GM12872 (cell line): ENCODE measurements around the gene ASTN2.

Experiments
- TF ChIP-seq, protein P1 (sequence below): IDR thresholded peaks from 3 replicates; pipeline ENCODE4 v1.5.1; 2011; ENCODE audit warnings: low read depth, mild to moderate bottlenecking, low read length, moderate library complexity; ENCODE audit not compliant: insufficient read depth

Gene ASTN2

DNA sequence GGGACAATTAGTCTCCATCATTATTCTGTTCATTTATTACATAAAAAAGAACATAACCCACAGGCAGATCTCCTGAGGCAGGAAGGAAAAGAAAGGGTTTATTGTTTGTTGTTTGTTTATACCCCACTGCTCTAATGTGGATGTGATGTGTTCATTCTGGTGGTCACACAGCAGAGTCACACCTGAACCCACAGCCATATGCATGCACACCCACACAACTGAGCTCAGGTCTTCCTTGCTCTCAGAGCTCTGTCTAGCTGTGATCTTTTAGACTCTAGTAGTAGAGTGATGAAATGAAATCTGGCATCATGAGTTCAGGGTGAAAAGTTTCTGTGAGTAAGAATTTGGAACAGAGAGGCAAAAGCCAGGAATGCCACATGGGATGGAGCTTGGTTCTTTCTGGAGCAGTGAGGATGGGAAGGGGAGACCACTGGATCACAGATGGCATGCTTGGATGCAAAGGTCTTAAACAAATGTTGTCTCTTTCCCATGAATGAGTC is 1034.3 kb downstream of the ASTN2 start:
- TF ChIP-seq, protein P1, sequence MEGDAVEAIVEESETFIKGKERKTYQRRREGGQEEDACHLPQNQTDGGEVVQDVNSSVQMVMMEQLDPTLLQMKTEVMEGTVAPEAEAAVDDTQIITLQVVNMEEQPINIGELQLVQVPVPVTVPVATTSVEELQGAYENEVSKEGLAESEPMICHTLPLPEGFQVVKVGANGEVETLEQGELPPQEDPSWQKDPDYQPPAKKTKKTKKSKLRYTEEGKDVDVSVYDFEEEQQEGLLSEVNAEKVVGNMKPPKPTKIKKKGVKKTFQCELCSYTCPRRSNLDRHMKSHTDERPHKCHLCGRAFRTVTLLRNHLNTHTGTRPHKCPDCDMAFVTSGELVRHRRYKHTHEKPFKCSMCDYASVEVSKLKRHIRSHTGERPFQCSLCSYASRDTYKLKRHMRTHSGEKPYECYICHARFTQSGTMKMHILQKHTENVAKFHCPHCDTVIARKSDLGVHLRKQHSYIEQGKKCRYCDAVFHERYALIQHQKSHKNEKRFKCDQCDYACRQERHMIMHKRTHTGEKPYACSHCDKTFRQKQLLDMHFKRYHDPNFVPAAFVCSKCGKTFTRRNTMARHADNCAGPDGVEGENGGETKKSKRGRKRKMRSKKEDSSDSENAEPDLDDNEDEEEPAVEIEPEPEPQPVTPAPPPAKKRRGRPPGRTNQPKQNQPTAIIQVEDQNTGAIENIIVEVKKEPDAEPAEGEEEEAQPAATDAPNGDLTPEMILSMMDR, result no peak

DNA sequence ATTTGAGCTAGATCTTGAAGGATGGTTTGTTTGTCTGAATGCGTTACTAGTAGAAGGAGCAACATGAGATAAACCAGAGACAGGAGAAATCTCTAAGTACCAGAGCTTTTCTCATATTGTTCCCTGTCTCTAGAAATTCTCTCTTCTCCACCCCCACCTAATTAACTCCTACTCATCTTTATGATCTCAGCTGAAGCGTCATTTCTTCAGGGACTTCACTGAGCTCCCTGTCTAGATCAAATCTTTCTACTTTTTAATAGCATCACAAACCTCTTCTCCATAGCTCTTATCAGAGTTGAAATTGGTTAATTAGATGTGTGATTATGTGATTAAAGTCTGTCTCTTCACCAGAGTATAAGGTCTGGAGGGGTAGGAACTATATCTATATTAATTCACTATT is 1035.0 kb downstream of the ASTN2 start:
- TF ChIP-seq, protein P1, result no peak

DNA sequence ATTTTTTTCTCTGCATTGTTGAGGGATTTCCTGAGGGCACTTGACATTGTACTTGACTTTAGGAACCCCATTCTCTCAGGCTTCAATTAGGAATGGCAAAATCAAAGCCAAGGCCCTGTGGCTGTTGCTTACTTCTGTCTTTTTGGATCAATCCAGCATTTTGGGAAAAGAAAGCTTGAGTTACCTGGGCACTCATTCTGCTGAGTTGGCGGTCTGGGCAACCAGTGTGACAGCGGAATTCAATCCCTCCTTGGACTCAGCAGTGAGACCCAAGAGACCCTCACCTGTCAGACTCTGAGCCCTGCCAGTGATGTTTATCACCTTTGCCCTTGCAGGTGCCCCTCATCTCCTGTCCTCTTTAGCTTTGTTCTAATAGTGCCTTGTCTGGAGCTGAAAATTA is 1036.0 kb downstream of the ASTN2 start:
- TF ChIP-seq, protein P1, result no peak

DNA sequence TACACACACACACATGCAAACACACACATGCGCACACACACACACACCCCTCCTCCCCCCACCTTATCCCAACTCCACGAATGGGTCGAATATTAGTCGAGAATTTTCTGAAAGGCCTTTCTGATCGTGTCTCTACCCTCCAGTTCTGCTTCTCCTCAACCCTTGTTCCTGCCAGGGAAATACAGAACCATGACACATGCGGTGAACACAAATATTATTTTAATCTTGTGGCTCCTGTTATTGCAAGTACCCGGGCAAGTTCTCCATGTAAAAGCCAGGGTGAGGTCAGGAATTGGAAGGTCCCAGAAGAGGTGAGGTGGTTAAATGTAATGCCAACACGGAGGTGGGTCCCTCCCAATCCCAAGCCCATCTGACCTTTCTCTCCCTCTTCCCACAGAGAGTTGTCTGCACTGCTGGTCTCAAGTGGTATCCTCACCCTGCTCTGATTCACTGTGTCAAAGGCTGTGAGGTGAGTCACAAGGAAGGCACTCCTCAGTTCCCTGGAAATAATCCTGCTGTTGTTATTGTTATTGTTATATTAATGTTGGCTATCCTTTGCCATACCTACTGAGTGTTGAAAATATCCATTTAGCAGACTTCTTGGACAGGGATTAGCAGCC is 1037.6 kb downstream of the ASTN2 start:
- TF ChIP-seq, protein P1, result no peak
